NOMO-1 (cell line): ENCODE results near the gene PPP1R37.
"Not testable (repeated sequence)": the region's sequence is repeated elsewhere in the genome, so short reads cannot be mapped to it uniquely, and the experiment has no call there.

Experiments used
- DNase-seq, 2 experiments: peaks; one replicate each; lab custom pipeline; 2025; ENCODE audit not compliant: unreplicated experiment in 2 of 2; lab: John Stamatoyannopoulos, UW

The PPP1R37 gene

DNA sequence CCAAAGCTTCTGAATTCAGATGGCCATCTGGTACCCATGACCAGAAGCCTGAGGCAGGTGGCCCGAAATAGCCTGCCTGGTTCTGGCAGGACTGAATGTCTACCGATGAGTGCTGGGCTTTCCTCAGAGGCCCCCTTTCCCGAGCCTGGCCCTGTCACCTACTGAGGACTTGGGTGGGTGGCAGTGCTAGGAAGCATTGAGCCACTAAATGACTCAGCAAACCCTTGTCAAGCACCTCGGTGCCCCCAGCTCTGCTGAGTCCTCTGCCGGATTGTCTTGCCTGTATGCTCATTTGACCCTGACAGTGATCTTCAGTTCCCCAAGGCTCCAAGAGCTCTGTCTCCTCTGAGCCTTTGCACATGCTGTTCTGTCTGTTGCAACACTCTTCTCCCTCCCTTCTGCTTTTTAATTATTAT, 17.9 kb downstream of the PPP1R37 start:
- no peak for DNase-seq

- DNase-seq = no peak
These were observed 19.3 kb downstream of the PPP1R37 start for GRCh38 chr19:45112111-45112827.

- no peak for DNase-seq
These were observed 20.6 kb downstream of the PPP1R37 start for GRCh38 chr19:45113628-45114027.

GRCh38 chr19:45114116-45114515, 21.1 kb downstream of the PPP1R37 start:
- DNase-seq = no peak

DNA sequence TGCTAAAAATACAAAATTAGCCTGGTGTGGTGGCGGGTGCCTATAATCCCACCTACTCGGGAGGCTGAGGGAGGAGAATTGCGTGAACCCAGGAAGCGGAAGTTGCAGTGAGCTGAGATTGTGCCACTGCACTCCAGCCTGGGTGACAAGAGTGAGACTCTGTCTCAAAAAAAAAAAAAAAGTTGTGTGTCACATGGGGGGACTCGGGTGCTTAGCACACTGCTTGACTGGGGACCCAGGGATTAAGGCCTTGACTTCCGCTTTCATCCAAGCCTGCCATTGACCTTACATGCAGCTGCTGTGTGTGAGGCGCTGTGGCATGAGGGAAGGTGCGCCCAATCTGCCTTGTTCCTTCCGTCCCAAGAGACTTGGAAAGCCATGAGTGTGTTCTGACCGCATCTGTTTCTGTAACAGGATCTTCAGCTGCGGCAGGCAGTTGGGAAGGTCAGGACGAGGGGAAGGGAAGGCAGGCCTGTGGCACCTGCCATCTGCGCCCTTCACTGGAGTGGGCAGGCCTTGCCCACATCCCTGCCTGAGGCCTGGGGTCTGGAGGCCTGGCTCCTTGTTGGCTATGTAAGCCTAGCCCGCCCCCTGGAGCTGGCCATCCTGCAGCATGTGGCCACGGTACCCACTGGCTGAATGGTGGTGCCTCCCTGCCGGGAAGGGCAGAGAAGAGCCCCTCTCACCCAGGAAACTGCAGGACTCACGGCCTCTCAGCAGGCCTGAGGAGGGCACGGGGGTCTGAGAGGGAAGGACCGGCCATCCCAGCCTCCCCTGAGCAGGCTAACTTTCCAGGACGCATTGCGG, 23.0 kb downstream of the PPP1R37 start:
- DNase-seq = no peak

GRCh38 chr19:45117167-45117594, 24.2 kb downstream of the PPP1R37 start:
- DNase-seq = no peak

DNA sequence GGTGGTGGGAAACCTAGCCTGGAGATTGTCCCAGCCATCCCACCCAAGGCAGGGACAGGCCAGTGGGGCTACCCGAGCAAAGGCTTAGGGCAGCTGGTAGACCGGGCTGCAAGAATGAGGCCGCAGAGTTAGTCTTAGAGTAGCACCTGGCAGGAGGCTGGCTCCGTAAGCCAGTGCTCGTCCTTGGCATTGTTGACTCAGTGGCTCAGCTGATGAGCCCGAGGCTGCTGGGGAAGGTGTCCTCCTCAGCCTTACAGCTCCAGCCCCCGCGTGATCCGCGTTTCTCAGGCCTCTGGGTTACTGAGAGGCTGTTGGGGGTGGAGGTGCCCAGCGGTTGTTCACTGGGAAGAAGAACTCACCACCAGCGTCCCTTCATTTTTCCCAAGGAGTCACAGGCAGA, 24.7 kb downstream of the PPP1R37 start:
- no peak for DNase-seq

DNA sequence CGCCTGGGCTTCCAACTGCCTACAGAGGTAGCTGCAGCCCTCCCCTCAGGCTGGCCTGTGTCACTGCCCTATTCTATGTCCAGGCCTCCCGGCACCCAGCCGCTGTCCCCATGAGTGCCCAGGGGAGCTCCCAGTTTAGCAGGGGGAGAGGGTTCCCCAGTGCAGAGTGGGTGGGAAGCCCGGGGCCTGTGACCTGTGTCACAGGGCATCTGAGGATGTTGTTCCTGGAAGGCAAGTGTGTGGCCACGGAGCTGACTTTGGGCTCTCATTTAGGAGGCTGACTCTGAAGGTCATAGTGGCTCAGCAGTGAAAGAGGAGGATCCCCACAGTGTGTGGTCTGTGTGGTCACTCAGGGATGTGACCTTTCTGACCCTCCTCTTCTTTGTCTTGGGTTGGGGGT, 25.1 kb downstream of the PPP1R37 start:
- no peak for DNase-seq

GRCh38 chr19:45118591-45119355, 25.8 kb downstream of the PPP1R37 start:
- not testable (repeated sequence) for DNase-seq

- DNase-seq = no peak
These were observed 26.6 kb downstream of the PPP1R37 start for GRCh38 chr19:45119582-45119981.

DNA sequence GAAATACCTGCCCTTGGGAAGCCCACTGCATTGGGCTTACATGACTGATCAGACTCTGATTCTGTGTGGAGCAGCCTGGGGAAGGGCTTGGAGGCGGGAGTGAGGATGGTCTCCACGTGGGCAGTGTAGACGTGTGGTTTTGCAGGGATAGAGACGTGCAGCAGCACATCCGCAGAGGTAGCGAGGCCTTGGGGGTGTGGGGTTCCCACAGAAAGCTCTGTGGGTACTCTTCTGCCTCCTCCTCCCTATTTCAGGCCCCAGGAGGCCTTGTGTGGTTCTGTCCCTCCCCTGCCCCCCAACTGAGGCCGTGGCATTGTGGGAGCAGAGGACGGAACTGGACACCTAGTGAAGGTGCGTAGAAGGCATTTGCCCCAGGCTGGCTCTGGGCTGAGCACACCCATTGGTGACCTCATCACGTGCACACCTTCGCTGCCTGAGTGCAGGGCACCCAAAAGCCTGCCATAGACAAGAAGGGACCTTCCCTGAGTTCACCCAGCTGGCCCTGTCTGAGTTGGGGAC, 28.9 kb downstream of the PPP1R37 start:
- DNase-seq = no peak

GRCh38 chr19:45122832-45123231, 29.9 kb downstream of the PPP1R37 start:
- no peak for DNase-seq

DNA sequence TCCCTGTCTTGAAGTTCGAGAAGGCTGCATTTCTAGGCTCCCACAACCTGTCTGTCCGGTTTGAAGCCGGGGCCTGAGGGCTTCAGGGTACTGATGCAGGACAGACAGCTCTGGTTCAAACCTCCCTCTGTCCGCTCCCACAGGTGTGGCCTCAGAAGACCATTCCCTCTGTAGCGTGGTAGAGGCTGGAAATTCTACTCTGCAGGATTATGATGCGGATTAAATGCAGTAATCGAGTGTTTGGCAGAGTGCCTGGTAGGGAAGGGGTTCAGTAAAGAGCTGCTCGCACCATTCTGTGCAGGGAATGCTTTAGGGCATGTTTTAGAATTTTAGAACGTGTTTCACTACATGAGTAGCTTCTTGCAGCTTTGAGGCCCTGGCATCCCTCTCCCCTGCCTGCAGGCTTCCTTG, 30.5 kb downstream of the PPP1R37 start:
- no peak for DNase-seq

DNA sequence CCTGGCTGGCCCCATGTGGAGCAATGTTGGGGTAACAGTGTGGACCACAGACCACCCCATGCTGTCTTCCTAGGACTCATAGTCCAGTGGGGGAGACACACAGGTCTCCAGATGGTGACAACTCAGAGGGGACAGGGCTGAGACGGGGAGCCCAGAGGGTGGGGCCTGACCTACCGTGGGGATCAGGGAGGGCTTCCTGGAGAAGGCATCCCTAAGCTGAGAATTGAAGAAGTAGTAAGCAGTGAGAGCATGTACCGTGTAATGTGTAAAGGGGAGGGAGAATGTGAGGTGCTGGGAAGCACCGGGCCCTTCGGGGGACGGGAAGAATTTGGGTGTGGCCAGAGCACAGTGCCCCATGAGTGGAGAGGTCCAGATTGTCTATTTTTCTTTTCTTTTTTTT, 31.0 kb downstream of the PPP1R37 start:
- no peak for DNase-seq

GRCh38 chr19:45125360-45125759, 32.4 kb downstream of the PPP1R37 start:
- no peak for DNase-seq

- DNase-seq = peak; percentile 3 to 25
These were observed 33.1 kb downstream of the PPP1R37 start for GRCh38 chr19:45125975-45126493.

DNA sequence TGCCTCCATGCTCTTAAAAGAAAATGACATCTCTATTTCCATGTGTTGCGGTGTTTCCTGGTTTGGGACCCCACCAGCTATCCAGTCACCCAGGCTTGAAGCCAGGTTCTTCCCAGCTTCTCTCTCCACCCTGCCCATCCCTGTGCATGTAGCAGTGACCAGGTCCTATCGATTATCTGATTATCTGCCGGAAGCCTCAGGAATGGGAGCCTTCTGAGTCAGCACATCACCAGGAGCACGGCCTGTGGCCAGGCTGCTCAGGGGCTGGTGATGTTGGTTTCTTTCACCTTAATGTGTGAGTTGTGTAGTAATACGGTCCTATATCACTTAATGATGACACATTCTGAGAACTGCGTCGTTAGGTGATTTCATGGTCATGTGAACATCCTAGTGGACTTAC, 33.7 kb downstream of the PPP1R37 start:
- no peak for DNase-seq

- no peak for DNase-seq
These were observed 35.2 kb downstream of the PPP1R37 start for GRCh38 chr19:45128146-45128545.

- DNase-seq = no peak
These were observed 35.8 kb downstream of the PPP1R37 start for GRCh38 chr19:45128806-45129205.

GRCh38 chr19:45130236-45130635, 37.3 kb downstream of the PPP1R37 start:
- DNase-seq = no peak
